ENCODE data around the gene SLC22A16. TPM values are rescaled to one million over a fixed set of nuclear protein-coding genes. Genes with fewer than 3 reads are reported as not detected.
"Not testable (repeated sequence)": the region's sequence is repeated elsewhere in the genome, so short reads cannot be mapped to it uniquely, and the experiment has no call there.

Gene SLC22A16
- total RNA-seq, 1 donor from 2014 or later: not detected

GRCh38 chr6:110459137-110459536 is 17.3 kb downstream of the SLC22A16 start:
- intact Hi-C loops (cut with micrococcal nuclease): no loop called here
- ChIA-PET CTCF (no interaction called here), POLR2A (no interaction called here)
- Mint-ChIP-seq H3K9me3 (peaks cover 17% of the 10 kb centered on the region), H3K4me1 (no peaks in the 10 kb centered on the region), H3K36me3 (ENCODE audit: low read depth) (peaks cover 7% of the 10 kb centered on the region), H3K27me3 (peaks cover 8% of the 10 kb centered on the region), H3K4me3 (no peak overlapping the region), H3K27ac (no peak overlapping the region)
- DNase-seq: no peak
- no peak for ATAC-seq (ENCODE audit: low read depth)
- no peak for TF ChIP-seq CTCF (IDR thresholded peaks at IDR 0.05)

DNA sequence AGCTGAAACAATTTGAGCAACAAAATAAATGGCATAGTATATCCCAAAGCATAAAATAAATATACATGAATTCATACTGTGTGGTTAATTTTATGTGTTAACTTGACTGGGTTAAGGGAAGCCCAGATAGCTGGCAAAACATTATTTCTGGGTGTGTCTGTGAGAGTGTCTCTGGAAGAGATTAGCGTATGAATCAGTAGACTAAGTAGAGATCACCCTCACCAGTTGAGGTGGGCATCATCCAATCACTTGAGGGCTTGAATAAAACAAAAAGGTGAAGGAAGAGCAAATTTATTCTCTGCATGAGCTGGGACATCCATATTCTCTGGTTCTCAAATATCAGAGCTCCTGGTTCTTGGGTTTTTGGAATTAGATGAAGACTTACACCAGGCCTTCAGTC is 17.9 kb downstream of the SLC22A16 start:
- intact Hi-C loops (cut with micrococcal nuclease): no loop called here
- CTCF ChIA-PET: no interaction called here
- DNase-seq (no peak), ATAC-seq (ENCODE audit: low read depth) (no peak)
- Mint-ChIP-seq H3K9me3 (peaks cover 12% of the 10 kb centered on the region), H3K36me3 (ENCODE audit: low read depth) (peaks cover 2% of the 10 kb centered on the region), H3K27me3 (peaks cover 3% of the 10 kb centered on the region), H3K27ac (no peak overlapping the region), H3K4me1 (no peaks in the 10 kb centered on the region), H3K4me3 (no peak overlapping the region)
- no peak for TF ChIP-seq CTCF (IDR thresholded peaks at IDR 0.05)
- POLR2A ChIA-PET: no interaction called here

- H3K27ac Mint-ChIP-seq; ATAC-seq (ENCODE audit: low read depth); DNase-seq; H3K4me3 Mint-ChIP-seq; H3K27me3 Mint-ChIP-seq; POLR2A ChIA-PET; H3K4me1 Mint-ChIP-seq; CTCF ChIA-PET; H3K9me3 Mint-ChIP-seq; H3K36me3 Mint-ChIP-seq (ENCODE audit: low read depth); intact Hi-C loops (cut with micrococcal nuclease): not testable (repeated sequence)
Observed at GRCh38 chr6:110457567-110458175, 18.7 kb downstream of the SLC22A16 start.

DNA sequence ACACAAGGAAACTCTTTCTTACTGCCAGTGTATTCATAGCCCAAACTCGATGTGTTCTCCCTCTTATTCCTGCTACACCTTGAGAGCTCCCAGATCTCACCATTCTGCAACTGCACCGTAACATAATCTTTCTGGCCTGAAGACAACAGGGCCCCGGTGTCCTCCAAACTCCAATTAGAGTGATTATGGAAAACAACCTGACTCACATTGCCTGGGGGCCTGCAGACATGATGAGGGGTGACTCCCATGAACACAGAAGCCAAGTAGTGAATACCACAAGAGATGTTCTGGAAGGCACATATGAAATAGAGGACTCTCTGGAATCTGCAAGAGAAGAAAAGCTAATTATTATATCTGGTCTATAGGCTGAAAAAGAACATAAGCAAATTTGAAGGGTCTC is 19.7 kb downstream of the SLC22A16 start:
- Mint-ChIP-seq H3K27me3 (peaks cover 5% of the 10 kb centered on the region), H3K27ac (no peak overlapping the region), H3K4me3 (no peak overlapping the region), H3K36me3 (ENCODE audit: low read depth) (no peaks in the 10 kb centered on the region), H3K4me1 (no peaks in the 10 kb centered on the region), H3K9me3 (peaks cover 3% of the 10 kb centered on the region)
- CTCF ChIA-PET: no interaction called here
- intact Hi-C loops (cut with micrococcal nuclease): no loop called here
- ATAC-seq (ENCODE audit: low read depth) (no peak), DNase-seq (no peak)
- POLR2A ChIA-PET: no interaction called here
- TF ChIP-seq CTCF (IDR thresholded peaks at IDR 0.05): no peak

GRCh38 chr6:110449541-110449895 is 26.9 kb downstream of the SLC22A16 start:
- no peaks in the 10 kb centered on the region for H3K36me3 Mint-ChIP-seq (ENCODE audit: low read depth)
- no peak overlapping the region for H3K4me3 Mint-ChIP-seq
- ChIA-PET POLR2A (no interaction called here), CTCF (no interaction called here)
- no peak for DNase-seq
- ATAC-seq (ENCODE audit: low read depth): no peak
- H3K9me3 Mint-ChIP-seq: no peaks in the 10 kb centered on the region
- intact Hi-C loops (cut with micrococcal nuclease): no loop called here
- H3K27ac Mint-ChIP-seq: no peak overlapping the region
- H3K27me3 Mint-ChIP-seq: peaks cover 5% of the 10 kb centered on the region
- no peak for TF ChIP-seq CTCF (IDR thresholded peaks at IDR 0.05)
- H3K4me1 Mint-ChIP-seq: no peaks in the 10 kb centered on the region
